GM12872 (cell line): Measurements from ENCODE around the gene STRIP2.

Experiments used
- TF ChIP-seq, protein P1 (sequence below): IDR thresholded peaks from 3 replicates; pipeline ENCODE4 v1.5.1; 2011; ENCODE audit warnings: low read depth, mild to moderate bottlenecking, low read length, moderate library complexity; ENCODE audit not compliant: insufficient read depth

The STRIP2 gene

DNA sequence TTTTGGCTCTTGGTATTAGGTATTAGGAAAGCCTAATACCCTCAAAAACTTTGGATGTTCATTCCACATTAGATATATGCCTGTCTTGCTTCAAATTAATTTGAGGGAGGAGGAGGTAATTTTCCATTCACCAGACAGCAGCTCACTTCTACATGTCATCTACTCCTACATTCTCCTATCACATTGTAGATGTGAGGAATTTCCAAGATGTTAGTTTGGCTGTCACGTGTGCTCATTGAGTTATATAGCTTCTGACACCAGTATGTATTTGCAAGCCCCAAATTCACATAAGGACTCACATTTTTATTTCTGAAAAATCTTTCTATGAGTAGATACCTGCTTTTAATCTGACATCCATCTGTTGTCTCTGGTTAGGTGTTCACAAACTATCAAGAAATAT lies 45.6 kb downstream of the STRIP2 start:
- TF ChIP-seq, protein P1, sequence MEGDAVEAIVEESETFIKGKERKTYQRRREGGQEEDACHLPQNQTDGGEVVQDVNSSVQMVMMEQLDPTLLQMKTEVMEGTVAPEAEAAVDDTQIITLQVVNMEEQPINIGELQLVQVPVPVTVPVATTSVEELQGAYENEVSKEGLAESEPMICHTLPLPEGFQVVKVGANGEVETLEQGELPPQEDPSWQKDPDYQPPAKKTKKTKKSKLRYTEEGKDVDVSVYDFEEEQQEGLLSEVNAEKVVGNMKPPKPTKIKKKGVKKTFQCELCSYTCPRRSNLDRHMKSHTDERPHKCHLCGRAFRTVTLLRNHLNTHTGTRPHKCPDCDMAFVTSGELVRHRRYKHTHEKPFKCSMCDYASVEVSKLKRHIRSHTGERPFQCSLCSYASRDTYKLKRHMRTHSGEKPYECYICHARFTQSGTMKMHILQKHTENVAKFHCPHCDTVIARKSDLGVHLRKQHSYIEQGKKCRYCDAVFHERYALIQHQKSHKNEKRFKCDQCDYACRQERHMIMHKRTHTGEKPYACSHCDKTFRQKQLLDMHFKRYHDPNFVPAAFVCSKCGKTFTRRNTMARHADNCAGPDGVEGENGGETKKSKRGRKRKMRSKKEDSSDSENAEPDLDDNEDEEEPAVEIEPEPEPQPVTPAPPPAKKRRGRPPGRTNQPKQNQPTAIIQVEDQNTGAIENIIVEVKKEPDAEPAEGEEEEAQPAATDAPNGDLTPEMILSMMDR = no peak

DNA sequence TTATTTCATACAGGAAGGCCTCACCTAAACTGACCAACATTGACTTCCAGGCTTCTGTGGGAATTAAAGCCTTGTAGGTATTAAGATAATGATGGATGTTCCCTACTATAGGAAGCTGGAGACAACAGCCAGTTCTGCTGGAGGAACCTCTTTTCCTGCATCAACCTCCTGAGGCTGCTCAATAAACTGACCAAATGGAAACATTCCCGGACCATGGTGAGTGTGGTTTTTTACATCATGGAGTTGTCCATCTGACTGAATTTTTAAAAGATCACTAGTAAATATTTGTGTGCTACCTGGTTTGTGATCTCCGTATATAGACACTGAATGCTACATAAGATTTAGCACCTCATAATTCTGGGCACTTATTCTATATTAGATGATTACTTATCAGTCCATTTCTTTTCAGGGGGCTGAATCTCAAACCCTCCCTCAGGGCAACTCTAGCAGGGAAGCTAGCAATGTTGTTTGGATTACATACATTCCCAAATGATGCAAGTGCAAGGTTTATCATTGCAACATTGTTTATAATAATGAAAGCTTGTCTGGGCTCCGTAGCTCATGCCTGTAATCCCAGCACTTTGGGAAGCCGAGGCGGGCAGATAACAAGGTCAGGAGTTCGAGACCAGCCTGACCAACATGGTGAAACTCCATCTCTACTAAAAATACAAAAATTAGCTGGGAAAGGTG lies 46.6 kb downstream of the STRIP2 start:
- TF ChIP-seq, protein P1 = no peak

DNA sequence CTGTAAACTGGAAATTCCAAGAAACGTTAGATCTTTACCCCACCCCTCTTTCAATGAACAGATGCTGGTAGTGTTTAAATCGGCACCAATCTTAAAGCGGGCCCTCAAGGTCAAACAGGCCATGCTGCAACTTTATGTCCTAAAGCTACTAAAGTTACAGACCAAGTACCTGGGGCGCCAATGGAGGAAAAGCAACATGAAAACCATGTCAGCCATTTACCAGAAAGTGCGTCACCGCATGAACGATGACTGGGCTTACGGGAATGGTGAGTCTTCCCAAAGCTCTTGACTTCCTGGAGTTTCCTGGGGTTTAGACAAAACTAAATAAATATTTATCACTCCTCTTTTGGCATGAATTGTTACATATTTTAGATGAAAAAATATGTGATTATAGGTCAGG lies 48.5 kb downstream of the STRIP2 start:
- TF ChIP-seq, protein P1 = no peak

DNA sequence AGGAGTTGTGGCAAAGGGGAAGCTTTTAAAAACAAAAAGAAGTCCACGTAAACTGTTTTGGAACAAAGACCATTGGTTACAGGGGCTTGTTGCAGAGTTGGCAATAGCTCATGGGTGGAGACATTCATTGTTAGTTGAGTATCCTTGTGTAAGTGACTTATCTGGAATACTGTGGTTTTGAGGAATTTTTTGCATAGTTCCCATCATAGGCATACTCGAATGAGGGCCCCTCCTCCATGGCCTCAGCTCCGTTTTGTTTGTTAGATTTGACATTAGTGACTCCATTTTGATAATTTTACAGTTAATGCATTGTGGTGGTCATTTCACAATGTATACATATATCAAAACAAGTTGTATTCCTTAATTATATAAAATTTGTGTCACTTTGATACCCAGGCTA lies 55.3 kb downstream of the STRIP2 start:
- TF ChIP-seq, protein P1 = no peak

DNA sequence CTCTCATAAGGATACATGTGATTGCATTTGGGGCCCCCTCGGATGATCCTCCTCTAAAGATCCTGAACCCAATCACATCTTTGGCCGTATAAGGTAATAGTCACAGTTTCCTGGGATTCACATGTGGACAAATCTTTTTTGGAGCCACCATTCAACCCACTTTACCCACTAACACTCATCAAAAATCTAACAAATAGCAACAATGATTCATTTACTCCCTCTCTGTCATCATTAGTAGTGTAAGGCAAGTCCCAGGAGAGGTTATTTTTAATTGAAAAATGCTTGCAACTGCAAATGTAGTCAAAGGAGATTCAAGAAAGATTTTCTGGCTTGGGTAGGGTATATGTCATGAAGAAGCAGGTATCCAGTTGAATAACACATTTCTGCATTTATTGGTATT lies 58.2 kb downstream of the STRIP2 start:
- TF ChIP-seq, protein P1 = no peak

DNA sequence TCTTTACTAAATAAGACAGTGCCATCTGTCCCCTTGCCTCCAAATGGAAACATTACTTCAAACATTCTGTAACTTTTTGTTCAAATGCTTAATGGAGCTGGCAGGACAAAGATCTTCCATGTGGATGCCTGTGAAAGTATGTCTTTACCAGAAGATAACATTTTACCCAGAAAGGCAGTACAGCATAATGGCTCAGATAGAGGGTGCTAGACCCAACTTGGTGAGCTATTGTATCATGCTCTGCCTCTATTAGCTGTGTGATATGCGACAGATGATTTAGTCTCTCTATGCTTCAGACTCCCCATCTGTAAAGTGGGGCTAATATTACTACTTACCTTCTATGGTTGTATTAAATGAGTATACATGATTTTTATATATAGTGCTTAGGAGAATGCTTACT lies 59.3 kb downstream of the STRIP2 start:
- TF ChIP-seq, protein P1 = no peak

DNA sequence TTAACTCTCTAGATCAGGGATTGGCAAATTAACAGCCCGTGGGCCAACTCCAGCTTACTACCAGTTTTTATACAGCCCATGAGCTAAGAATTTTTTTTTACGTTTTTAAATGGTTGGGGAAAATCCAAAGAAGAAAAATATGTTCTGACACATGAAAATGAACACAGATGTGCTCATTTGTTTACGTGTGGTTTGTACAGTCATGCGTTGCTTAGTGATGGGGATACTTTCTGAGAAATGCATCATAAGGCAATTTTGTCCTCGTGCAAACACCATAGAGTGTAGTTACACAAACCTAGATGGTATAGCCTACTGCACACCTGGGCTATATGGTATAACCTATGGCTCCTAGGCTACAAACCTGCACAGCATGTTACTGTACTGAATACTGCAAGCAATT lies 59.8 kb downstream of the STRIP2 start:
- TF ChIP-seq, protein P1 = no peak
